ENCODE measurements around the gene ABCA1.

GRCh38 chr9:104971511-104971910 lies 43.6 kb upstream of the ABCA1 start:
- TF ChIP-seq CTCF (IDR thresholded peaks at IDR 0.05) = no peak
- TF ChIP-seq POLR2A (IDR thresholded peaks at IDR 0.05) = no peak
